BLaER1 (cell line): ENCODE results near the gene TIAM1.

ENCODE experiments used
- H3K27ac ChIP-seq: shearing (Covaris generic); formaldehyde crosslinking; 2 replicates; pipeline ENCODE4 v1.8.1; 2022
- H3K27me3 ChIP-seq: shearing (Covaris generic); formaldehyde crosslinking; 2 replicates; pipeline ENCODE4 v1.8.1; 2022
- H3K36me3 ChIP-seq: shearing (Covaris generic); formaldehyde crosslinking; 2 replicates; pipeline ENCODE4 v1.8.1; 2022
- H3K4me1 ChIP-seq: shearing (Covaris generic); formaldehyde crosslinking; 2 replicates; pipeline ENCODE4 v1.8.1; 2022
- H3K4me2 ChIP-seq: shearing (Covaris generic); formaldehyde crosslinking; 2 replicates; pipeline ENCODE4 v1.8.1; 2022
- H3K4me3 ChIP-seq: shearing (Covaris generic); formaldehyde crosslinking; 2 replicates; pipeline ENCODE4 v1.8.1; 2022
- H3K9ac ChIP-seq: shearing (Covaris generic); formaldehyde crosslinking; 2 replicates; pipeline ENCODE4 v1.8.1; 2022
- H3K9me3 ChIP-seq: shearing (Covaris generic); formaldehyde crosslinking; 2 replicates; pipeline ENCODE4 v1.8.1; 2022
- H4K20me1 ChIP-seq: shearing (Covaris generic); formaldehyde crosslinking; 2 replicates; pipeline ENCODE4 v1.8.1; 2022
- Cebpa-rat ChIP-seq: shearing (Covaris generic); IDR thresholded peaks from 2 replicates; pipeline ENCODE4 v1.8.1; 2022

TIAM1 gene

GRCh38 chr21:31103571-31104265 lies 240.3 kb downstream of the TIAM1 start:
- peaks cover 6% of the 10 kb centered on the region; the same call in 1 of the 2 replicates for H3K36me3 ChIP-seq
- H3K4me3 ChIP-seq = no peak overlapping the region
- peaks cover 35% of the 10 kb centered on the region for H3K9me3 ChIP-seq
- H3K4me2 ChIP-seq = peak overlapping the region; percentile 61
- H3K27ac ChIP-seq = peak overlapping the region; percentile 48
- no peak for TF ChIP-seq Cebpa-rat
- H3K4me1 ChIP-seq = peaks cover 39% of the 10 kb centered on the region
- H4K20me1 ChIP-seq = no peaks in the 10 kb centered on the region
- H3K9ac ChIP-seq = no peak overlapping the region
- no peaks in the 10 kb centered on the region for H3K27me3 ChIP-seq

DNA sequence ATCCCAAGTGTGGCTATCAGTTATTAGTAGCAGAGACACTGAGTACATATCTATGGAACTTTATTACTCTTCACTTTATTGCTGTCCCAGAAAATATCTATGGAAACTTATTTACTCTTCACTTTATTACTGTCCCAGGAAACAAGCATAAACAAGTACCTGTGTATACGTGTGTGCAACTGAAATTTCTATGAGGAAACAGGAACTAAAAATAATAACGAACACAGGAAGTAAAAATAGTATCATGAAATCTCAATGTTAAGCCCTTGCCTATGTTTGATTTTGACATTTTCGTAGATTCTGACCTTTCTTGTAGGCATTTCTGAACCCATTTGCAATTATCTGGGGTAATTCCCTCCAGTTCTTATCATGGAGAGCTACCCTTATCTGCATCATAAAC lies 240.9 kb downstream of the TIAM1 start:
- H3K27me3 ChIP-seq = no peaks in the 10 kb centered on the region
- peaks cover 6% of the 10 kb centered on the region; the same call in 1 of the 2 replicates for H3K36me3 ChIP-seq
- H3K27ac ChIP-seq = peak overlapping the region; percentile 48
- no peaks in the 10 kb centered on the region for H4K20me1 ChIP-seq
- H3K4me2 ChIP-seq = peak overlapping the region; percentile 61
- peaks cover 35% of the 10 kb centered on the region for H3K9me3 ChIP-seq
- H3K9ac ChIP-seq = no peak overlapping the region
- peaks cover 33% of the 10 kb centered on the region for H3K4me1 ChIP-seq
- no peak overlapping the region for H3K4me3 ChIP-seq
- TF ChIP-seq Cebpa-rat = no peak

GRCh38 chr21:31099122-31099521 lies 244.9 kb downstream of the TIAM1 start:
- H3K36me3 ChIP-seq = no peaks in the 10 kb centered on the region
- no peaks in the 10 kb centered on the region for H3K27me3 ChIP-seq
- peaks cover 17% of the 10 kb centered on the region for H3K4me1 ChIP-seq
- no peak overlapping the region for H3K9ac ChIP-seq
- H3K9me3 ChIP-seq = peaks cover 9% of the 10 kb centered on the region
- no peak overlapping the region for H3K4me3 ChIP-seq
- TF ChIP-seq Cebpa-rat = no peak
- no peak overlapping the region for H3K4me2 ChIP-seq
- no peaks in the 10 kb centered on the region for H4K20me1 ChIP-seq
- no peak overlapping the region for H3K27ac ChIP-seq

DNA sequence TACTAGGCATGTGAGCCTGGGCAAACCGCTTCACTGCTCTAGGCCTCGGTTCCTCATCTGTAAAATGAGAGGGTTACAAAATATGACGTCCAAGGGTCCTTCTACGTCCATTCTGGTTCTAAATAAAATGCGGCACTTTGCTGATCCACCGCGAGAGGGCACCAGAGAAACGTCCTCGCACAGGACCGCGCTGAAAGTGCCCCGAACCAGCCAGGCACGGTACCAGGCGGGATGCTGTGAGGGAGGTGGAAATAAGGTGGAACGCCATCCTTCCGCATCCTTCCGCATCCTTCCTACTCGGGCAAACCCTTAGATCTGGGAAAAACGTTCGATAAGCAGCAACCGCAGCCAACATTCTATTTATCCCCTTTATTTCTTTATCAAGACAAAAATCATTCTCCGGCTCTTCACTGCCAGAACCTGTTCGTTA lies 245.5 kb downstream of the TIAM1 start:
- TF ChIP-seq Cebpa-rat = no peak
- peak overlapping the region; percentile 19; the same call in 1 of the 2 replicates for H3K4me2 ChIP-seq
- H3K27me3 ChIP-seq = no peaks in the 10 kb centered on the region
- no peaks in the 10 kb centered on the region for H4K20me1 ChIP-seq
- H3K27ac ChIP-seq = no peak overlapping the region
- no peak overlapping the region for H3K4me3 ChIP-seq
- H3K36me3 ChIP-seq = no peaks in the 10 kb centered on the region
- peaks cover 11% of the 10 kb centered on the region for H3K9me3 ChIP-seq
- no peak overlapping the region for H3K9ac ChIP-seq
- peaks cover 12% of the 10 kb centered on the region for H3K4me1 ChIP-seq

- Histone ChIP-seq H3K4me2 (no peak overlapping the region), H3K36me3 (no peaks in the 10 kb centered on the region), H3K4me3 (no peak overlapping the region), H3K9ac (no peak overlapping the region), H3K9me3 (peaks cover 22% of the 10 kb centered on the region), H4K20me1 (no peaks in the 10 kb centered on the region), H3K27ac (no peak overlapping the region), H3K27me3 (no peaks in the 10 kb centered on the region), H3K4me1 (no peaks in the 10 kb centered on the region)
- no peak for TF ChIP-seq Cebpa-rat
Measured at GRCh38 chr21:31092832-31093625, 251.0 kb downstream of the TIAM1 start.

DNA sequence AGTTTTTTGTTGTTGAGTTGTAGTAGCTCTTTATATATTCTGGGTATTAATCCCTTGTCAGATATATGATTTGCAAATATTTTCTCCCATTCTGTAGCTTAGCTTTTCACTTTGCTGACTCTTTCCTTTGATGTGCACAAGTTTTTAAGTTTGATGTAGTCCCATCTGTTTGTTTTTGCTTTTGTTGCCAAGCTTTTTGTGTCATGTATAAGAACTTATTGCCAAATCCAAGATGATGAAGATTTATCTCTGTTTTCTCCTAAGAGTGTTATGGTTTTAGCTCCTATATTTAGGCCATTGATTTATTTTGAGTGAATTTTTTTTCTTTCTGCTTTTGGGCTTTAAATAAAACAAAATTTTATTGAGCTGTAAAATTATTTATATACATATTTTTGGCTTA lies 253.7 kb downstream of the TIAM1 start:
- no peaks in the 10 kb centered on the region for H3K27me3 ChIP-seq
- no peaks in the 10 kb centered on the region for H3K4me1 ChIP-seq
- no peak overlapping the region for H3K9ac ChIP-seq
- H3K27ac ChIP-seq = no peak overlapping the region
- H3K36me3 ChIP-seq = no peaks in the 10 kb centered on the region
- no peaks in the 10 kb centered on the region for H4K20me1 ChIP-seq
- no peak overlapping the region for H3K4me3 ChIP-seq
- no peak for TF ChIP-seq Cebpa-rat
- peaks cover 25% of the 10 kb centered on the region for H3K9me3 ChIP-seq
- no peak overlapping the region for H3K4me2 ChIP-seq

GRCh38 chr21:31088474-31088751 lies 255.6 kb downstream of the TIAM1 start:
- no peak overlapping the region for H3K4me3 ChIP-seq
- H3K9me3 ChIP-seq = peaks cover 14% of the 10 kb centered on the region
- no peaks in the 10 kb centered on the region for H3K27me3 ChIP-seq
- TF ChIP-seq Cebpa-rat = no peak
- H3K36me3 ChIP-seq = no peaks in the 10 kb centered on the region
- no peak overlapping the region for H3K4me2 ChIP-seq
- H3K9ac ChIP-seq = no peak overlapping the region
- H4K20me1 ChIP-seq = no peaks in the 10 kb centered on the region
- H3K4me1 ChIP-seq = no peaks in the 10 kb centered on the region
- H3K27ac ChIP-seq = no peak overlapping the region

DNA sequence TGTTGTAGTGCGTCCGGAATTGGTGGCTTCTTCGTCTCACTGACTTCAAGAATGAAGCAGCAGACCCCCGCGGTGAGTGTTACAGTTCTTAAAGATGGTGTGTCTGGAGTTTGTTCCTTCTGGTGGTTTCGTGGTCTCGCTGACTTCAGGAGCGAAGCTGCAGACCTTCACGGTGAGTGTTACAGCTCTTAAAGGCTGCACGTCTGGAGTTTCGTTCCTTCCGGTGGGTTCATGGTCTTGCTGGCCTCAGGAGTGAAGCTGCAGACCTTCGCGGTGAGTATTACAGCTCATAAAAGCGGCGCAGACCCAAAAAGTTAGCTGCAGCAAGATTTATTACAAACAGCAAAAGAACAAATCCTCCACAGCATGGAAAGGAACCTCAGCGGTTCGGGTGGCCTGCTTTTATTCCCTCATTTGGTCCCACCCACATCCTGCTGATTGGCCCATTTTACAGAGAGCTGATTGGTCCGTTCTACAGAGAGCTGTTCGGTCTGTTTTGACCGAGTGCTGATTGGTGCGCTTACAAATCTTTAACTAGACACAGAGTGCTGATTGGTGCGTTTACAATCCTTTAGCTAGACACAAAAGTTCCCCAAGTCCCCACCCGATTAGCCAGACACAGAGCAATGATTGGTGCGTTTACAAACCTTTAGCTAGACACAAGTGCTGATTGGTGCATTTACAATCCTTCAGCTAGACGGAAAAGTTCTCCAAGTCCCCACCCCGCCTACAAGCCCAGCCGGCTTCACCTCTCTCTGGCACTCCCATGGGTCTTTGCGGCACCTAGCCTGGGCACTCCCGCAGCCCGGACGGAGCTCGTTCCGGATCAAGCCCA lies 256.2 kb downstream of the TIAM1 start:
- no peak overlapping the region for H3K27ac ChIP-seq
- H3K4me2 ChIP-seq = no peak overlapping the region
- H3K9ac ChIP-seq = no peak overlapping the region
- H3K9me3 ChIP-seq = peaks cover 14% of the 10 kb centered on the region
- TF ChIP-seq Cebpa-rat = no peak
- no peaks in the 10 kb centered on the region for H4K20me1 ChIP-seq
- H3K27me3 ChIP-seq = no peaks in the 10 kb centered on the region
- H3K36me3 ChIP-seq = no peaks in the 10 kb centered on the region
- H3K4me3 ChIP-seq = no peak overlapping the region
- H3K4me1 ChIP-seq = no peaks in the 10 kb centered on the region

DNA sequence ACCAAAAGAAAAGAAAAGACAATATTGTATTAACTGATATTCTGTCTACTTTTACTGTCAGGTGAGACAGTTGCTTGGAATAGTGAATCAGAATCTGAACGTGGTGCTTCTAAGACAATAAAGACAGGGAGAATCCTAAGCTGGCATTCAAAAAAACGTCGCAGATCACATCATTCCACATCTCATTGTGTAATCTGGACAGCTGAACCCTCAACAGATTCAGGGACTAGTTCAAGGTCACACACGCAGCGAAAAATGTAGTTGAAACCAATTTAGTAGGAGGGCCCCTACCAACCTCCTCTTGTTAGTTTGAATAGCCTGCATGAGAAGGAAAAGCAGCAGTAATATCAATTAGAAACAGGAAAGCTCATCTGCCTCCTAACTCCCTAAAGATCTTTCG lies 259.4 kb downstream of the TIAM1 start:
- Histone ChIP-seq H4K20me1 (no peaks in the 10 kb centered on the region), H3K9ac (no peak overlapping the region), H3K4me1 (no peaks in the 10 kb centered on the region), H3K4me2 (no peak overlapping the region), H3K9me3 (peaks cover 14% of the 10 kb centered on the region), H3K27me3 (no peaks in the 10 kb centered on the region), H3K36me3 (no peaks in the 10 kb centered on the region), H3K4me3 (no peak overlapping the region), H3K27ac (no peak overlapping the region)
- no peak for TF ChIP-seq Cebpa-rat

- Histone ChIP-seq H3K4me3 (no peak overlapping the region), H4K20me1 (no peaks in the 10 kb centered on the region), H3K9me3 (no peaks in the 10 kb centered on the region), H3K4me2 (no peak overlapping the region), H3K9ac (no peak overlapping the region), H3K27ac (no peak overlapping the region), H3K27me3 (no peaks in the 10 kb centered on the region), H3K4me1 (no peaks in the 10 kb centered on the region), H3K36me3 (no peaks in the 10 kb centered on the region)
- TF ChIP-seq Cebpa-rat = no peak
Measured at GRCh38 chr21:31078796-31079195, 265.3 kb downstream of the TIAM1 start.
